Activated naive CD8-positive, alpha-beta T cell treated with anti-CD3 and anti-CD28 coated beads, Interleukin-2, amount 10 ng/mL, durations not matched to agents 7 days and 5 days (primary cell): ENCODE data around the gene NRXN3. TPM values are rescaled to one million over a fixed set of nuclear protein-coding genes. Genes with fewer than 3 reads are reported as not detected.

Source experiments
- ATAC-seq: fragments of 150-1000 bp; cut with Tn5 transposase; one replicate; pipeline ENCODE4 v1.10.0; 2021; ENCODE audit warnings: low read depth, moderate library complexity
- POLR2A ChIA-PET: fragments of 350-600 bp; sonication (Branson Sonifier 250); formaldehyde crosslinking; loops from one replicate; lab custom pipeline; 2021; ENCODE audit warnings: antibody characterized with exemption; lab: Charles Lee
- DNase-seq: peaks from one replicate; pipeline ENCODE4 v3.0.0; 2021
- H3K27ac Mint-ChIP-seq: one replicate; pipeline ENCODE4 v1.8.0; 2022; ENCODE audit warnings: mild to moderate bottlenecking, mixed read lengths
- H3K27me3 Mint-ChIP-seq: one replicate; pipeline ENCODE4 v1.8.0; 2022; ENCODE audit warnings: mild to moderate bottlenecking, moderate library complexity, mixed read lengths
- H3K36me3 Mint-ChIP-seq: one replicate; pipeline ENCODE4 v1.8.0; 2021; ENCODE audit warnings: mild to moderate bottlenecking, mixed read lengths
- H3K4me1 Mint-ChIP-seq: one replicate; pipeline ENCODE4 v1.8.0; 2021; ENCODE audit warnings: mixed read lengths
- H3K4me3 Mint-ChIP-seq: one replicate; pipeline ENCODE4 v1.8.0; 2022; ENCODE audit warnings: mild to moderate bottlenecking, moderate library complexity, mixed read lengths
- H3K9me3 Mint-ChIP-seq: one replicate; pipeline ENCODE4 v1.8.0; 2021; ENCODE audit warnings: mixed read lengths
- total RNA-seq, 2 experiments: library from RNA; stranded (reverse); gene quantifications; one replicate each; pipeline ENCODE4 v1.2.3, GENCODE V29; 2021

NRXN3 gene
- total RNA-seq, 2 experiments from 2014 or later, result not detected

GRCh38 chr14:79831195-79831892 lies 1661.2 kb downstream of the NRXN3 start:
- no peak for ATAC-seq
- no peak for DNase-seq
- Mint-ChIP-seq H3K27me3 (no peaks in the 10 kb centered on the region), H3K36me3 (no peaks in the 10 kb centered on the region), H3K9me3 (peaks cover 3% of the 10 kb centered on the region), H3K4me1 (no peaks in the 10 kb centered on the region), H3K4me3 (no peak overlapping the region), H3K27ac (no peak overlapping the region)
- POLR2A ChIA-PET, result no interaction called here

GRCh38 chr14:79833781-79834180 lies 1663.6 kb downstream of the NRXN3 start:
- Mint-ChIP-seq H3K4me1 (no peaks in the 10 kb centered on the region), H3K9me3 (no peaks in the 10 kb centered on the region), H3K4me3 (no peak overlapping the region), H3K27ac (no peak overlapping the region), H3K27me3 (no peaks in the 10 kb centered on the region), H3K36me3 (no peaks in the 10 kb centered on the region)
- ATAC-seq (no peak), DNase-seq (no peak)
- POLR2A ChIA-PET, result no interaction called here

- Mint-ChIP-seq H3K27me3 (no peaks in the 10 kb centered on the region), H3K27ac (no peak overlapping the region), H3K4me1 (no peaks in the 10 kb centered on the region), H3K9me3 (no peaks in the 10 kb centered on the region), H3K4me3 (no peak overlapping the region), H3K36me3 (no peaks in the 10 kb centered on the region)
- DNase-seq (no peak), ATAC-seq (no peak)
- POLR2A ChIA-PET, result no interaction called here
These were observed 1664.7 kb downstream of the NRXN3 start for GRCh38 chr14:79834868-79835267.

- DNase-seq, result no peak
- POLR2A ChIA-PET, result no interaction called here
- no peaks in the 10 kb centered on the region for H3K9me3 Mint-ChIP-seq
- no peaks in the 10 kb centered on the region for H3K4me1 Mint-ChIP-seq
- H3K27me3 Mint-ChIP-seq, result no peaks in the 10 kb centered on the region
- H3K27ac Mint-ChIP-seq, result no peak overlapping the region
- no peaks in the 10 kb centered on the region for H3K36me3 Mint-ChIP-seq
- ATAC-seq, result no peak
- H3K4me3 Mint-ChIP-seq, result no peak overlapping the region
These were observed 1666.4 kb downstream of the NRXN3 start for GRCh38 chr14:79836577-79836976.

GRCh38 chr14:79837699-79838098 lies 1667.5 kb downstream of the NRXN3 start:
- Mint-ChIP-seq H3K36me3 (no peaks in the 10 kb centered on the region), H3K4me3 (no peak overlapping the region), H3K27me3 (no peaks in the 10 kb centered on the region), H3K4me1 (no peaks in the 10 kb centered on the region), H3K27ac (no peak overlapping the region), H3K9me3 (no peaks in the 10 kb centered on the region)
- POLR2A ChIA-PET, result no interaction called here
- DNase-seq (no peak), ATAC-seq (no peak)

- Mint-ChIP-seq H3K9me3 (no peaks in the 10 kb centered on the region), H3K4me3 (no peak overlapping the region), H3K4me1 (no peaks in the 10 kb centered on the region), H3K36me3 (no peaks in the 10 kb centered on the region), H3K27me3 (no peaks in the 10 kb centered on the region), H3K27ac (no peak overlapping the region)
- no peak for DNase-seq
- POLR2A ChIA-PET, result no interaction called here
- ATAC-seq, result no peak
These were observed 1669.9 kb downstream of the NRXN3 start for GRCh38 chr14:79840103-79840502.

GRCh38 chr14:79840831-79841230 lies 1670.7 kb downstream of the NRXN3 start:
- Mint-ChIP-seq H3K27ac (no peak overlapping the region), H3K36me3 (no peaks in the 10 kb centered on the region), H3K9me3 (no peaks in the 10 kb centered on the region), H3K27me3 (no peaks in the 10 kb centered on the region), H3K4me1 (no peaks in the 10 kb centered on the region), H3K4me3 (no peak overlapping the region)
- DNase-seq (no peak), ATAC-seq (no peak)
- POLR2A ChIA-PET, result no interaction called here

- no peak overlapping the region for H3K4me3 Mint-ChIP-seq
- no peaks in the 10 kb centered on the region for H3K9me3 Mint-ChIP-seq
- no peaks in the 10 kb centered on the region for H3K4me1 Mint-ChIP-seq
- POLR2A ChIA-PET, result no interaction called here
- ATAC-seq, result no peak
- no peaks in the 10 kb centered on the region for H3K36me3 Mint-ChIP-seq
- no peak overlapping the region for H3K27ac Mint-ChIP-seq
- no peak for DNase-seq
- no peaks in the 10 kb centered on the region for H3K27me3 Mint-ChIP-seq
These were observed 1671.3 kb downstream of the NRXN3 start for GRCh38 chr14:79841433-79841832.

GRCh38 chr14:79842270-79842669 lies 1672.1 kb downstream of the NRXN3 start:
- Mint-ChIP-seq H3K4me1 (no peaks in the 10 kb centered on the region), H3K27me3 (no peaks in the 10 kb centered on the region), H3K4me3 (no peak overlapping the region), H3K27ac (no peak overlapping the region), H3K36me3 (no peaks in the 10 kb centered on the region), H3K9me3 (no peaks in the 10 kb centered on the region)
- no peak for ATAC-seq
- POLR2A ChIA-PET, result no interaction called here
- DNase-seq, result no peak

- H3K27ac Mint-ChIP-seq, result no peak overlapping the region
- ATAC-seq, result no peak
- H3K4me3 Mint-ChIP-seq, result no peak overlapping the region
- H3K36me3 Mint-ChIP-seq, result no peaks in the 10 kb centered on the region
- H3K4me1 Mint-ChIP-seq, result no peaks in the 10 kb centered on the region
- POLR2A ChIA-PET, result no interaction called here
- DNase-seq, result no peak
- H3K9me3 Mint-ChIP-seq, result peaks cover 4% of the 10 kb centered on the region
- no peaks in the 10 kb centered on the region for H3K27me3 Mint-ChIP-seq
These were observed 1683.0 kb downstream of the NRXN3 start for GRCh38 chr14:79852950-79853744.

- no peaks in the 10 kb centered on the region for H3K4me1 Mint-ChIP-seq
- peaks cover 4% of the 10 kb centered on the region for H3K9me3 Mint-ChIP-seq
- H3K36me3 Mint-ChIP-seq, result no peaks in the 10 kb centered on the region
- no peaks in the 10 kb centered on the region for H3K27me3 Mint-ChIP-seq
- DNase-seq, result no peak
- H3K27ac Mint-ChIP-seq, result no peak overlapping the region
- no peak overlapping the region for H3K4me3 Mint-ChIP-seq
- POLR2A ChIA-PET, result no interaction called here
- ATAC-seq, result no peak
These were observed 1685.6 kb downstream of the NRXN3 start for GRCh38 chr14:79855789-79856188.

- Mint-ChIP-seq H3K4me1 (no peaks in the 10 kb centered on the region), H3K27ac (no peak overlapping the region), H3K36me3 (no peaks in the 10 kb centered on the region), H3K9me3 (peaks cover 4% of the 10 kb centered on the region), H3K4me3 (no peak overlapping the region), H3K27me3 (no peaks in the 10 kb centered on the region)
- DNase-seq (no peak), ATAC-seq (no peak)
- POLR2A ChIA-PET, result no interaction called here
These were observed 1686.2 kb downstream of the NRXN3 start for GRCh38 chr14:79856381-79856780.

- no peak overlapping the region for H3K4me3 Mint-ChIP-seq
- H3K36me3 Mint-ChIP-seq, result no peaks in the 10 kb centered on the region
- POLR2A ChIA-PET, result no interaction called here
- no peaks in the 10 kb centered on the region for H3K27me3 Mint-ChIP-seq
- no peak for ATAC-seq
- no peaks in the 10 kb centered on the region for H3K4me1 Mint-ChIP-seq
- H3K27ac Mint-ChIP-seq, result no peak overlapping the region
- no peak for DNase-seq
- peaks cover 3% of the 10 kb centered on the region for H3K9me3 Mint-ChIP-seq
These were observed 1690.9 kb downstream of the NRXN3 start for GRCh38 chr14:79861111-79861510.

GRCh38 chr14:79862045-79862444 lies 1691.9 kb downstream of the NRXN3 start:
- Mint-ChIP-seq H3K9me3 (peaks cover 3% of the 10 kb centered on the region), H3K27ac (no peak overlapping the region), H3K4me1 (no peaks in the 10 kb centered on the region), H3K4me3 (no peak overlapping the region), H3K27me3 (no peaks in the 10 kb centered on the region), H3K36me3 (no peaks in the 10 kb centered on the region)
- ATAC-seq, result no peak
- DNase-seq, result no peak
- POLR2A ChIA-PET, result no interaction called here
